ENCODE measurements around the gene TXK. TPM values are rescaled to one million over a fixed set of nuclear protein-coding genes. Genes with fewer than 3 reads are reported as not detected.
A peak's percentile ranks its signal among the peaks of the same experiment; 100 is the strongest.
"Not testable (repeated sequence)": the region's sequence is repeated elsewhere in the genome, so short reads cannot be mapped to it uniquely, and the experiment has no call there.

The TXK gene
- not detected in 2 replicates for polyA plus RNA-seq (2014; cell fraction: cytosol; rRNA removed)
- polyA plus RNA-seq (2014; cell fraction: nucleus; rRNA removed), result not detected in 2 replicates

DNA sequence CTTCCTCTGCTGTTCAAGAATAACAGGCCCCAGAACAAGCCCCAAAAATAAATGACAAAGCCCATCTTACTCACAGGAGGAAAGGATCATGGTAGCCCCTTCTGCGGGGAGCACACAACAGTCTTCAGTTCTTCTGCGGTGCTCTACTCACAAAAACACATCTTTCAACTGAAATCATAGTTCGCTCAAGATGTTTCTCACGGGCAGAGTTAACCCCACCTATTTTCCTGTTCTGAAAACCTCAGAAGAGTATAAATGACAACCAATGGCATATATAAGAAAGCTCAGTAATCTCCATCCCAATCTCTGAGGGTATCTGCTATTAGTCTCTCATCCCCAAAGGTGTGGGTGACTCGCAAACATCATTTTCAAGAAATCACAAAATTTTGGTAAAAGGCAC is at the start of gene TXK:
Gene TXK, minus strand, starts transcription at position 170 of the 400 bp plus-strand sequence. Its CDS starts 80 bp downstream, at position 90.
- no peak for DNase-seq (ENCODE audit: low spot score)

DNA sequence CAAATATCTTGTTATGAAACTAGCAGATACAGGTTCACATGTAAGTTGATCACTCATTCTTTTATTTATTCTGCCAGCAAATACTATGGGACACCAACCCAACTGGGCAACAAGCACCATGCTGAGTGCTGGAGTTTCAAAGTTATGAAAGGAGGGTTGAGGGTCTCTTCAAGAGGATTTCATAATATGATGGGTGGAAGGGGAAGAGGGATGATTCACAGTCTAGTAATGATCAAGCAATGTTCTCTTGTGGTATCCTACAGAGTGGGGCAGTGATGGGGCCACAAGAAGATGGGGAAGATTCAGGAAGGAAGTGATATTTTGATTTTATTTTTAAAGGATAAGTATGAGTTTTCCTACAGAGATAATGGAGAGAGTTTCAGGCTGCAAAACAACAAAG is 46.2 kb upstream of the TXK start:
- no peak for DNase-seq (ENCODE audit: low spot score)

DNA sequence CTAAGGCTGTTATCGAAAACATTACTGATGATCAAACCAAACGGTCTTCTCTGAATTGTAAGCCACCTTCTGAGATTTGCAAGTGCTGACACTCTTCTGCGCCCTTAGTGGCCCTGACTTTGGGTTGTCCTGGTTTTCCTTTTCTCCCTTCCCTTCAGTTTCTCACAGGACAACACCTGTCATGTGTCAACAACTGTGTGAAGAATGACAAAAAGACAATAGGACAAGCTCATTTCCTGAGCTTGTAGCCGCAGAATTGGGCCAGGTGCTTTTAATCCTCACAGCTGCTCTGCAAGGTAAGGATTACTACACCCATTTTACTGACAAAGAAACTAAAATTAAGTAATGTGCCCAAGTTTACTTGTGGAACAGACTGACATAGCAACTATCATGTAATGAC is 44.9 kb upstream of the TXK start:
- no peak for DNase-seq (ENCODE audit: low spot score)

DNA sequence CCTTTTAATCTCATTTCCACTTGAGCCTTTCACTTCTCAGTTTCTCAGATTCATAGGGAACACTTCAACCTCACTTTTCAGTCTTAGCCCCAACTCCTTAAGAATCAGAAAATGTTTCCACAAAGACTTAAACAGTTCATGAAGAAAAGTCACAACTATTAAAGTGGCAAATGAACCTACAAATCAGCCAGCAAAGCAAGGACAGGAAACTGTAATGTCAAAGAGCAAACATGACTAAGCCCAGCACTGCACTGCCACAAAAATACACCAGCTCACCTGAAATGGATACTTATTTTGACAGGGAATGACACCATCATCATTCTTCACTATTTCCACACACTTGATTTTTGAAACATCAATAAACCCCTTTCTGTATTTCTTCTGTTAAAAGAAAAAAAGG is 41.8 kb upstream of the TXK start:
- no peak for DNase-seq (ENCODE audit: low spot score)

DNA sequence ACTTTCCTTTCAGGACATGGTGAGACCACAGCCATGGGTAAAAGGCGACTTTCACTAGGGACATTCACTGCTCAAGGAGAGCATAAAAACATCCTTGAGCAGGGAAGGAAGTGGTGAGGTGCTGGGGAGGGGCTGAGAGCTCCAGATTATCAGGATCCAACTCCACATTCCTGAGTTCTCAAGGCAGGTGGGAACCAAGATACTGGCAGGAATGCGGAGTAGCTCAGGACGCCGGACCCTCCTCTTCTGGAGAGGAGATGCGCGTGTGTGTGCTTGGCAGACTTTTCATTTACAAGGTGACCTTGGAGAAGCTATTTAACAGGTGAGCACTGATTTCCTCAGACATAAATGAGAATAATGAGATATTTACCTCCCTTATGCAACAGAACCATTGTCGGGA is 41.3 kb upstream of the TXK start:
- no peak for DNase-seq (ENCODE audit: low spot score)

DNA sequence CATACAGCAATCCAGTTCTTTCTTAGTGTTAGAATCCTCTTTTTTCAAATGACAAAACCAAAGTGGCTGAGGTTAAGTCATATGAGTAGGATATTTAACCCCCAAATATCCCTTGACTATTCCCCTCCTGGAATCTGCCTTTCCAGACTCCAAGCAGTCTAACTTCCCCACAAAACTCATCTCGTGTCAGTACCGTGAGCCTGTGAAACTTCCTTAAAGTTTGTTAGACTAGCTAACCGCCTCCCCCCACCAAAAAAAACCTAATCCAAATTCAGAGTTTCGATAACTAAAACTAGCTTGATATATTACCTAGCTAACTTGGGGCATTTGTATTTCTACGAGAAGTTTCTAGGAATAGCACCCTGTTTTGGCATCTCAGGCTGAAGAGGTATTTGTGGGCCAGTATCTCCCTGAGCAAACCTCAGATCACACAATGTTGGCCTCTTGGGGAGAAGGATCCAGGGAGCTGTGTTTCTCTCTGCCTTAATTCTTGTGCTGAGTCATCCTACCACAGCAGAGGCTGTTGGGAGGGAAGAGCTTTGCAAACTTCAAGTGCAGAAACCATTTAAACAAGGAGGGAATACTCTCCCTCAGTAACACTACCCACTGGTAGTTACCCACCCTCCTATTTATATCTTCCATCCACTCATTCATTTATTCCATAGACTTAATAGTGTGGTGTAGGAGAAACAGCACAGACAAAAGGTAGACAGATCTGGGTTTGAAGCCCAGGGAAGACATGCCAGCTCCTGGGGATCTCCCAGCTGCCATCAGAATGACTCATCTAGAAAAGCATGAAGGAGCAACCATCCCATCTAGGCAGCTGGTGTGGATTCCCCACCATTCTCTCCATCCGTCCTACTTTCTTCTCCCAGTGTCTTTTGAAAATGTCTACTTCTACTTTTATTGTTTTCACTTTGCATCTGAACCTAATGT is 39.3 kb upstream of the TXK start:
- DNase-seq (ENCODE audit: low spot score), result no peak

DNA sequence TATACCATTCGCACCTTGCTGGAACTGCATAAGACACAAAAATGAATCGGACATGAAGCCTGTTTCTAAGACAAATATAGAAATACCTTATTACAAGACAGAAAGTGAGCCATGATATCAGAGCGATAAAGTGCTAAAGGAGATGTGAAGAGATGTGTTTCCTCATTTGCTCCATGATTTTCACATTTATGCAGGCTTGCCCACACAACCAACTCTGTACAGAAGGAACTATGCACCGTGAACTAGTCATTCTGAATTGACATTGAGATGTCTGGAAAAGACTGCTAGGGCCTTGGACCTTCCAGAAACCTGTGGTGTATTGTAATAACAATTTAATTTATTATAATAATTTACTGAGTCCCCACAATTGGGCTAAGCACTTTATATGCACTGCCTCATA is 38.6 kb upstream of the TXK start:
- no peak for DNase-seq (ENCODE audit: low spot score)

DNA sequence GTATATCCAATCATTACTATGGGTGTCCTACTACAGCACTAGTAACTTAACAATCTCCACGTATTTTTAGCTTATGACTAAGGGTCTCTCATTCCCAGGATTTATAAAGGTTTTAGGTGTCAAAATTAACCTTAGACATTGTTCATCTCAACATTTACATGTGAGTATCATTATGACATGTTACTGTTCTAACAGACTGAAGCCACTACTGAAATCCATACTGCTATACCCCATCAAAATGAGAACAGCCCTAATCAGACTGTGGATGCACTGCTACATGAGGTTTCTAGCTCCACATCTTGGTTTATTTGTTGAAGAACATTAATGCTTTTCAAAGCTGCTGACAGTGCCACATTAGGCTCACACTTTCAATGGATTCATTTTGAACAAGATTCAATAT is 35.6 kb upstream of the TXK start:
- DNase-seq (ENCODE audit: low spot score), result no peak

DNA sequence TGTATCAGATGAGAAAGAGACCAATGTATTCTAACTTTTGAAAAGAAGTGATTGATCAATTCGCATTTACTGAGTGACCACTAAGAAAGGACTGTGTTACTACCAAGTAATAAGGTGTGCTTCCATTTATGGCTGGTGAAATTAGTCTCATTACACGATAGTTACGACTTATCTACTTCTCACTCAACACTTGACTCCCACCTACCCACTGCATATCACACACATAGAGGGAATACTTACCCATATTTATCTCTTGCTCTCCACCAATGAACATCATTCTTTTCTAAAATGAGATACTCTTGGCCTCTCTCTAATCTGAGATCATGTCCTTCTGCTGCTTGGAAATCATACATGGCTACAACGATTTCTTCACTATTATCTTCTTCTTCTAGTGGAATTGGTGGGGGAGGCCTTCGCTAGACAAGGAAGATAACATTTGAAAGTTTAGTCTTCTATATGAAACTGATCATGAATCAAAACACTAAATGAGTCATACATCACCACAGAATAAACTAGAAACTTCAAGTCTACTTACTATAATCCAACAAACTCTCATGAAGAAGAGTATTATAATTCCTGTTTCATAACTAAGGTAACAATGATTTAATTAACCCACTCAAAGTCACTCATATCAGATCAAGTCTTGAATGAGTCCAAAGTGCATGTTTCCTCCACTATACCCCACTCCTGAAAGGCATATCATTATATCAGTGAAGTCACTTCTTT is 33.7 kb upstream of the TXK start:
- no peak for DNase-seq (ENCODE audit: low spot score)

DNA sequence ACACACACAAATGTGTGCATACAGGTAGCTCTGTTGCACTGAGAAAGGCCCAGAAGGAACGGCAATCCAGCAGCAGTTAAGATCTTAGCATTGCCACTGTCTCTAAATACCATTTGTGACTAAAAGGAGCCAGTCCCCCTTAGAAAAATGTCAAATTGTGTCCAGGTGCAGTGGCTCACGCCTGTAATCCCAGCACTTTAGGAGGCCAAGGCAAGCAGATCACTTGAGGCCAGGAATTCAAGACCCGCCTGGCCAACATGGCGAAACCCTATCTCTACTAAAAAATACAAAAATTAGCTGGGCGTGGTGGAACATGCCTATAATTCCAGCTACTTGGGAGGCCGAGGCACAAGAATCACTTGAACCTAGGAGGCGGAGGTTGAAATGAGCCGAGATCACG is 30.5 kb upstream of the TXK start:
- DNase-seq (ENCODE audit: low spot score), result not testable (repeated sequence)

DNA sequence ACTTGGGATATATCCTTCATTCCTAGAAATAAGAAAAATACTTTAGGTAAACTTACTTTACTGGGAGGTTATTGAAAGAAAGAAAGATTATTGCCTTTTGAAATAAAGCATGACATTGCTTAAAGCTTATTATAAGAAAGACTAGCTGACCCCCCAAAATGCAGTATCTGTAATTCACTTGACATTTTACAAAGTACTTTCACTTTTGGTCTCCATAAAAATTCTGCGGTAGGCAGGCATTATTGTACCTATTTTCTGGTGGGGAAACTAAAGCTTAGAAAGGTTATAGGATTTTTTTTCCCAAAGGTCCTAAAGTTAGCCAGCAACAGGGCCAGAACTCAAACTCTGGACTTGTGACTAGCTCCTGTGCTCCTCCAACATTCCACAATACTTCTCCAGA is 29.7 kb upstream of the TXK start:
- no peak for DNase-seq (ENCODE audit: low spot score)

DNA sequence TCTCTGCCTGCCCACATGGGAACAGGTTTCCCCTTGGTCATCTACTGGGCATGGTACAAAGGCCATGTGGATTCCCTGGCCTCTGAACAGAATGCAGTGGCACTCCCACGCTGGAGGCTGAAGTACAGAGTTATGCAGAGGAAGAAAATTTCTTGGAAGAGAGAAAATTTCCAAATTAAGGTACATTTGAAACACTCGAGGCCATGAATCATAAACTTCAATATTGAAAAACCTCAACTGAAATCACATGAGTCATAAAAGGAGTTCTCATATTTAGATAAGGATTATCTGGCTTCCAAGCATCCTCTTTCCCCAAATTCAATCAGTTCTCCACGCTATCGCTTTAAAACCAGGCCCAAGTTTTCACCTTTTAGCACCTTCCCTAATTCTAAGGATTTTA is 28.1 kb upstream of the TXK start:
- DNase-seq (ENCODE audit: low spot score), result no peak

DNA sequence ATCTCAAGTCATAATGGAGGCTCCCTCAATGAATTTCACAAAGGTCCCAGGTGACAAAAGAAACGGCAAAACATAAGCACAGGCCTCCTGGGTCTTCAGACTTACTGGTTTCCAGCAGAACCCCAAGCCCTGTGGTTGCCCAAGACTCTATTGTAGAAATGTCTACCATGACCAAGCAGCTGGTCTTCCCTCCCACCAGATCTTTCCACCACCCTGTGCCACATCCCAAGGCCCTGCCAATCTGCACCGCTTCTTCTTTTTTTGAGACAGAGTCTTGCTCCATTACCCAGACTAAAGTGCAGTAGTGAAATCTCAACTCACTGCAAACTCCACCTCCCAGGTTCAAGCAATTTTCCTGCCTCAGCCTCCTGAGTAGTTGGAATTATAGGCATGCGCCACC is 23.2 kb upstream of the TXK start:
- DNase-seq (ENCODE audit: low spot score), result no peak

DNA sequence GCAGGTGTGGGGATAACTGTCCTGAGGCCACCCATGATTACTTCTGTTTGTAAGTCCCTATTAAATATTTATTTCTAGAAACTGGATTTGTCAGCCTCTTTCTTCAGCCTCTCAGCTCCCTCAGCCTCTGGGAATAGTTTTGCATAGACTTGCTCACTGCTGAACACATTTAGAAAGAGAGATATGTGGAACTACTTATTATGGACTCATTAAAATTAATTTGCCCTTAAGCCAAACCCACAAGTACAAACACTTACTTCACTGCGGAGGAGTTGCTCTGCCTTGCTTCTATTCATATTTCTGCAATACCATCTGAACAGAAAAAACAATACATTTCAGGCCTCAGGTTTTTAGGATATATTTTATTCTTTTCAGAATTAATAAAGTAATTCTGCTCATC is 22.4 kb upstream of the TXK start:
- no peak for DNase-seq (ENCODE audit: low spot score)

DNA sequence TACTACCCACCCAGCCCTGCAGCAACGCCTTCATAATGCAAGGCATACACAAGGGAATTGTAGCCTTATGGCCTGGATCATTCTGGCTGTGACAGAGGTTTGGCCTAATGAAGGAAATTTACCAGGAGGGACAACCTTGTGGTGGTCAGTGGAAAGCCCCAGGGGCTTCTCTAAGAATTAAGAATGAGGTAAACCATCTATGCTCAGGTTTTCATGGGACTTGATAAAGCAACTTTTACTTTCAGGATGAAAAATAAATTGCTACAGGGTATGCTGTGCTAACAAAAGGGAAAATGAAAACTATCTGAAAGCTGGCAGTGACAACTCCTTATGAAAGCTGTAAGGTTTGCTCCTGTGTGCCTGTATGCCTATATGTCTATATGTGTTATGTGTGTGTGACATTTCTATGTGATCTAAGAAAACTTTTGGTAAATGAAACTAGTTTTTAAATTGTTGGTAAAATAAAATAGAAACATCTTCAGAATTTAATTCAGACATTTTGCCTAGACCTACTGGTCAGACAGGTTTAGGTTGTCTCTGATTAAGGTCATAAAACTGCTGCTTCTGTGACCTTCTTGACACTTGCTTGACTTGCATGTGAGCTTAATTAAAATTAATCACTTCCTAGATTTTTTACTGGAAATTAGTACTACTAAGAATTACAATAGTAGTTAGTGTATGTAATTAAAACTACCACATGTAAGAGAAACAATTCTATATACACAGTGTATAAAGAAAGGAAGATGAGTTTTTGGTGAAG is 19.9 kb upstream of the TXK start:
- DNase-seq (ENCODE audit: low spot score), result no peak

DNA sequence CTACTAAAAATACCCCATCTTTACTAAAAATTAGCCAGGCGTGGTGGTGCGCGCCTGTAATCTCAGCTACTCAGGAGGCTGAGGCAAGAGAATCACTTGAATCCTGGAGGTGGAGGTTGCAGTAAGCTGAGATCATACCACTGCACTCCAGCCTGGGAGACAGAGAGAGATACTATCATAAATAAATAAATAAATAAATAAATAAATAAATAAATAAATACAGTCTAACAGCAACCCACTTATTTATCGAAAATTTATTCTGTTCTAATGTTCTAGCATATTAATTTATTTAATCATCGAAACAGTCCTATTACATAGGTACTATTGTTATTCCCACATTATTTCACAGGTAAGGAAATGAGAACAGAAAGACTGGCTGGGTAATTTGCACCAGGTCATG is 18.2 kb upstream of the TXK start:
- no peak for DNase-seq (ENCODE audit: low spot score)

DNA sequence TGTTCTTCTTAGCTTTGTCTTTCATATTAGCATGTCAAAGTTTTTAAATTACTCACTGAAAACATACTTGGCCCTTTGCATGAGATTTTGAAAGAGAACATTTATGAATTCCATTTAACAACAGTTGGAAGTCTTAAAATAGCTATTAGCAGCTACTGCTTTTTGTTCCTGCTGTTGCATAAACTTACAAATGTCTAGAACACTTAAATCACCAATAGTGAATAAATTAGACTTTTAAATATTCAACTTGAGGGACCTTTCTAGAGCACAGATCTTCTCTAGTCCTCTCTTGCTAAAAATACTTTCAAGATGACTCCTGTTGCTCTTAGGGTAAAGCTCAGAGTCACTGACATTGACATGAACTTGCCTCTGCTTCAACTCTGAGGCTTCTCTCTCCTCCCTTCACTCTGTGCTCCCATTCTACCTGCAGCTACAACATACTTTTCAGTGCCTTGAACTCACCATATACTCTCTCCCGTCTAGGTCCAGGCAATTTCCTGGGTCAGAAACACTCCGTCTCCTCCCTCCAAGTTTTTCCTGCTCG is 15.8 kb upstream of the TXK start:
- DNase-seq (ENCODE audit: low spot score), result no peak

DNA sequence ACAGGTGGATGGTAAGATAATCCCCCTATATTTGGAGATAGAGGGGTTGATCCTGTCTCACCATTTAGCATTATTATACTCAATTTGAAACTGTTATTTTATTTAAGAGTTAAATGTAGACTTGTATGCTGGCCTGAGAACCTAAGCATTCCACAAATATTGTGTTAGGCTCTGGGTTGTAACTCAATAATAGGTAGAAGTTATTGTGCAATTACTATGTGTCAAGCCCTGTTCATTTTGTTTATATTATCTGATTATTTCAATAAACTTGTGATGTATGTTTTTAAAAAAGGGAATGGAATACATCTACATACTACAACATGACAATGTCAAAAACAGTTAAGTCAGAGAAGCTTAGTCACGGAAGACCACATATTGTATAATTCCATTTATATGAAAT is 13.6 kb upstream of the TXK start:
- DNase-seq (ENCODE audit: low spot score), result no peak

DNA sequence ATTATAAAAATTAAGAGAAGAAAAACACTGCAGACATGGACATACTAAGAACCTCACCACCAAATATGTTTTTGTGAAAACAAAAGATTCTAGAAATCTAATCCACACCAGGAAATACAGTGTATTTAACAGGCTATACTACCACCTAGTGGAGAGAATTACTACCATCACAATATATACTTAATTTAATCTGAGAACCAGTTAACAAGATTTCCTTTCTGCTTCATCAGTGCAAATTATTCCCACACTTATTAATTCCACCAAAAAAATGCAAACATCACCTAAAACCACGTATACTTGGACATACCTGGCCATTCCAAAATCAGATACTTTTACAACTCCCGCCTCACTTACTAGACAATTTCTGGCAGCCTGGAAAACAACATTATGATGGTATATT is 7.0 kb upstream of the TXK start:
- DNase-seq (ENCODE audit: low spot score), result peak; percentile 16

DNA sequence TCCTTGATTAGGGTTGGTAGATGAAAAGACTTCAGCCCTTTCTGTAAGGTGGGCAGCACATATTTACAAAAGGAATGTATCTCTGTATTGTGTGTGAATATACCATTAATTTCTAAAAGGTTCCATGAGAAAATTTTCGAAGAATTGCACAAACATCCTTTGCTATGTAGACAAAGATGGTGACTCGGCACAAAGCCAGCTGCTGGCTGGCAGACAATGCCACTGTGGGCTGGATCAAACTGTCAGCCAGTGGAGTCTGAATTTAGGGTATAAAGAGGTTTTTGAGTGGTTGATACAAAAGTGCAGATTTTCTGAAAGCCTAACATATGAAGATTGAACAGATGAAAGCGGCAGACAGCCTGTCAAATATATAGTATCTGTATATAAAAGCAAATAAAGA is 5.6 kb upstream of the TXK start:
- no peak for DNase-seq (ENCODE audit: low spot score)

DNA sequence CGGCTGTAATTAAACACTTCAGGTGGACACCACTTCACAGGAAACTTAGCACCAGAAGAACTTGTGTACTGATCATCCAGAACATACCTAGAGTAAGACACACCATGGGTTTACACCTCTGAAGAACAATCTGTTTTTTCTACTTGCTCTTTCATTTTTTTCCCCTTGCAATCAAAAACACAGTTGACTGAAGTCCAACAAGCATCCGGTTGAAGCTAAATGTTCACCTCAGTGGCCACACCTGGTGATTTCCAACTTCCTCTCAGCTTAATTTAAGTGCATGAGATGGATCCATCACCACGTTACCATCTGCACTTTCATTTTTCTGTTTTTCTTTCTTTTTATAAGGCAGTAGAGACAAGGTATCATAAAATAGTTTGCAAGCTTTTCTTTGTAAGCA is 4.9 kb upstream of the TXK start:
- DNase-seq (ENCODE audit: low spot score), result no peak

DNA sequence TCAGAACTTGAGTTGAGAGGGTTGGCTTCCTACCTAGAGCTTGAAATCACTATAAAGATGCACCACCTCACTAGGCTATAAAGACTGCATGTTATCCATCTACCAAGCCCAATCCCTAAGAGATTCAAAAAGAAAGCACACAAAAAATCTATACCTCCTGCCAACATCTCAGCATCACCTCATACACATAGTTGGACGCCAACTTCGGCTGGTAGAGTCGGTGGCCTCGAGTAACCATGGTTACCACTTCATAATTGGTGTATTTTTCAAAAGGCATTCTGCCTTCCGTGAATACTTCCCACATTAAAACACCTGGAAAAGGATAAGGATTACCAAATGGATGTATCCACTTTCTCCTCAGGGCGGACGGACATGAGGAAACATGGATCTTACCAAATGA is 4.5 kb upstream of the TXK start:
- DNase-seq (ENCODE audit: low spot score), result no peak

All from SK-N-DZ (cell line).